Measurements from ENCODE around the gene PRDM5. TPM values are rescaled to one million over a fixed set of nuclear protein-coding genes. Genes with fewer than 3 reads are reported as not detected.

The PRDM5 gene
- total and polyA plus RNA-seq, 9 of the 15 experiments (the other 6 are each of a cell fraction or from before 2014, with no cell fraction given) = not detected

DNA sequence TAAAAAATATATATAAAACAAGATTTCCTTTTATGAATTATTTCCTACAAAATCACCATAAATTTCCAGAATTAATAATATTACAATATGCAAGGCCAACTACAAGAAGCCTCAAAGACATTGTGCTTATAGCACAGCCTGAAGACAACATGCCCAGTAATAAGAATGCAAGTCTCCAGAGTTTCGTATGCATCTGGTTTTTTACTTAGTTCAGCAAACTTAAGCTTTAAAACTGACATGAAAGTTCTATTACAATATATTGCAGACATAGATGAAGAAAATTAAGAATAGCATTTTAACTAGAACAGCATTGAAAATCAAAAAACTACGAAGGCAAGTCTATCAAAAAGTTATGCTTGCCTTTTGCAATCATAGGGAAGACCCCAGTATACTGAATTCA, 107.6 kb downstream of the PRDM5 start:
- no TSS peak for BruUV-seq (replicated peaks)
- H3K4me2 ChIP-seq (ENCODE audit: insufficient read depth, low read length) = no peak overlapping the region
- no peak overlapping the region for H3K4me3 ChIP-seq
- TF ChIP-seq ZNF253 (CRISPR knock-in tag; conservative IDR thresholded peaks at IDR 0.05) = no peak
- TF ChIP-seq POLR3G (IDR thresholded peaks at IDR 0.05; ENCODE audit: extremely low read depth, insufficient read length, insufficient replicate concordance) = no peak
- TF ChIP-seq, protein P1, sequence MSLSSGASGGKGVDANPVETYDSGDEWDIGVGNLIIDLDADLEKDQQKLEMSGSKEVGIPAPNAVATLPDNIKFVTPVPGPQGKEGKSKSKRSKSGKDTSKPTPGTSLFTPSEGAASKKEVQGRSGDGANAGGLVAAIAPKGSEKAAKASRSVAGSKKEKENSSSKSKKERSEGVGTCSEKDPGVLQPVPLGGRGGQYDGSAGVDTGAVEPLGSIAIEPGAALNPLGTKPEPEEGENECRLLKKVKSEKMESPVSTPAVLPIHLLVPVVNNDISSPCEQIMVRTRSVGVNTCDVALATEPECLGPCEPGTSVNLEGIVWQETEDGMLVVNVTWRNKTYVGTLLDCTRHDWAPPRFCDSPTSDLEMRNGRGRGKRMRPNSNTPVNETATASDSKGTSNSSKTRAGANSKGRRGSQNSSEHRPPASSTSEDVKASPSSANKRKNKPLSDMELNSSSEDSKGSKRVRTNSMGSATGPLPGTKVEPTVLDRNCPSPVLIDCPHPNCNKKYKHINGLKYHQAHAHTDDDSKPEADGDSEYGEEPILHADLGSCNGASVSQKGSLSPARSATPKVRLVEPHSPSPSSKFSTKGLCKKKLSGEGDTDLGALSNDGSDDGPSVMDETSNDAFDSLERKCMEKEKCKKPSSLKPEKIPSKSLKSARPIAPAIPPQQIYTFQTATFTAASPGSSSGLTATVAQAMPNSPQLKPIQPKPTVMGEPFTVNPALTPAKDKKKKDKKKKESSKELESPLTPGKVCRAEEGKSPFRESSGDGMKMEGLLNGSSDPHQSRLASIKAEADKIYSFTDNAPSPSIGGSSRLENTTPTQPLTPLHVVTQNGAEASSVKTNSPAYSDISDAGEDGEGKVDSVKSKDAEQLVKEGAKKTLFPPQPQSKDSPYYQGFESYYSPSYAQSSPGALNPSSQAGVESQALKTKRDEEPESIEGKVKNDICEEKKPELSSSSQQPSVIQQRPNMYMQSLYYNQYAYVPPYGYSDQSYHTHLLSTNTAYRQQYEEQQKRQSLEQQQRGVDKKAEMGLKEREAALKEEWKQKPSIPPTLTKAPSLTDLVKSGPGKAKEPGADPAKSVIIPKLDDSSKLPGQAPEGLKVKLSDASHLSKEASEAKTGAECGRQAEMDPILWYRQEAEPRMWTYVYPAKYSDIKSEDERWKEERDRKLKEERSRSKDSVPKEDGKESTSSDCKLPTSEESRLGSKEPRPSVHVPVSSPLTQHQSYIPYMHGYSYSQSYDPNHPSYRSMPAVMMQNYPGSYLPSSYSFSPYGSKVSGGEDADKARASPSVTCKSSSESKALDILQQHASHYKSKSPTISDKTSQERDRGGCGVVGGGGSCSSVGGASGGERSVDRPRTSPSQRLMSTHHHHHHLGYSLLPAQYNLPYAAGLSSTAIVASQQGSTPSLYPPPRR (CRISPR knock-in tag; IDR thresholded peaks at IDR 0.05; ENCODE audit: borderline replicate concordance) = no peak
- TF ChIP-seq FIP1L1 (IDR thresholded peaks at IDR 0.05; ENCODE audit: low read depth, low read length, poor library complexity, severe bottlenecking) = no peak
- TF ChIP-seq ZSCAN29 (IDR thresholded peaks at IDR 0.05) = no peak
- TF ChIP-seq, protein P2, sequence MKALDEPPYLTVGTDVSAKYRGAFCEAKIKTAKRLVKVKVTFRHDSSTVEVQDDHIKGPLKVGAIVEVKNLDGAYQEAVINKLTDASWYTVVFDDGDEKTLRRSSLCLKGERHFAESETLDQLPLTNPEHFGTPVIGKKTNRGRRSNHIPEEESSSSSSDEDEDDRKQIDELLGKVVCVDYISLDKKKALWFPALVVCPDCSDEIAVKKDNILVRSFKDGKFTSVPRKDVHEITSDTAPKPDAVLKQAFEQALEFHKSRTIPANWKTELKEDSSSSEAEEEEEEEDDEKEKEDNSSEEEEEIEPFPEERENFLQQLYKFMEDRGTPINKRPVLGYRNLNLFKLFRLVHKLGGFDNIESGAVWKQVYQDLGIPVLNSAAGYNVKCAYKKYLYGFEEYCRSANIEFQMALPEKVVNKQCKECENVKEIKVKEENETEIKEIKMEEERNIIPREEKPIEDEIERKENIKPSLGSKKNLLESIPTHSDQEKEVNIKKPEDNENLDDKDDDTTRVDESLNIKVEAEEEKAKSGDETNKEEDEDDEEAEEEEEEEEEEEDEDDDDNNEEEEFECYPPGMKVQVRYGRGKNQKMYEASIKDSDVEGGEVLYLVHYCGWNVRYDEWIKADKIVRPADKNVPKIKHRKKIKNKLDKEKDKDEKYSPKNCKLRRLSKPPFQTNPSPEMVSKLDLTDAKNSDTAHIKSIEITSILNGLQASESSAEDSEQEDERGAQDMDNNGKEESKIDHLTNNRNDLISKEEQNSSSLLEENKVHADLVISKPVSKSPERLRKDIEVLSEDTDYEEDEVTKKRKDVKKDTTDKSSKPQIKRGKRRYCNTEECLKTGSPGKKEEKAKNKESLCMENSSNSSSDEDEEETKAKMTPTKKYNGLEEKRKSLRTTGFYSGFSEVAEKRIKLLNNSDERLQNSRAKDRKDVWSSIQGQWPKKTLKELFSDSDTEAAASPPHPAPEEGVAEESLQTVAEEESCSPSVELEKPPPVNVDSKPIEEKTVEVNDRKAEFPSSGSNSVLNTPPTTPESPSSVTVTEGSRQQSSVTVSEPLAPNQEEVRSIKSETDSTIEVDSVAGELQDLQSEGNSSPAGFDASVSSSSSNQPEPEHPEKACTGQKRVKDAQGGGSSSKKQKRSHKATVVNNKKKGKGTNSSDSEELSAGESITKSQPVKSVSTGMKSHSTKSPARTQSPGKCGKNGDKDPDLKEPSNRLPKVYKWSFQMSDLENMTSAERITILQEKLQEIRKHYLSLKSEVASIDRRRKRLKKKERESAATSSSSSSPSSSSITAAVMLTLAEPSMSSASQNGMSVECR (CRISPR knock-in tag; IDR thresholded peaks at IDR 0.05) = no peak
- no peak for TF ChIP-seq FOXP1 (CRISPR knock-in tag; IDR thresholded peaks at IDR 0.05)
- no peaks in the 10 kb centered on the region for H3K27me3 ChIP-seq (ENCODE audit: control insufficient read depth in 2 of 2, insufficient read depth in 2 of 2, low read length in 2 of 2)
- no peaks in the 10 kb centered on the region for H3K4me1 ChIP-seq (replicated peaks in 1 of 2; ENCODE audit: control insufficient read depth in 2 of 2, insufficient read depth in 2 of 2, low read length in 2 of 2)
- ChIA-PET CTCF (ENCODE audit: low intra/inter-chr PET ratio) (no interaction called here), POLR2A (no interaction called here)
- intact Hi-C loops (cut with micrococcal nuclease) = no loop called here
- H2AFZ ChIP-seq (ENCODE audit: low read depth, low read length) = no peak overlapping the region
- no peak overlapping the region for H3K27ac ChIP-seq (ENCODE audit: extremely low read depth, low read depth, low read length)
- WGBS (ENCODE audit: insufficient coverage, low coverage, missing lambda C conversion rate) = 0% methylated on average over 2 of the region's 2 CpGs
- ATAC-seq (no peak), FAIRE-seq (no peak), DNase-seq (ENCODE audit: extremely low read depth in 1 of 4, low spot score in 3 of 4) (no peak)
- H3K9ac ChIP-seq (ENCODE audit: insufficient read depth in 1 of 2, low read depth in 2 of 2, low read length in 2 of 2) = no peak overlapping the region
- no peaks in the 10 kb centered on the region for H3K9me3 ChIP-seq (replicated peaks; ENCODE audit: control insufficient read depth, insufficient read depth, low read depth, low read length)
- H3K79me2 ChIP-seq (ENCODE audit: control insufficient read depth, insufficient read depth, low read length) = no peaks in the 10 kb centered on the region
- in situ Hi-C loops (cut with MboI) = no loop called here
- no peaks in the 10 kb centered on the region for H4K20me1 ChIP-seq (replicated peaks; ENCODE audit: control insufficient read depth, insufficient read depth, low read length)
- no peaks in the 10 kb centered on the region for H3K36me3 ChIP-seq (ENCODE audit: control insufficient read depth, insufficient read depth, low read length)
- no peaks in the 10 kb centered on the region for H3K9me1 ChIP-seq (ENCODE audit: control insufficient read depth, insufficient read depth, low read length)
